Stimulated activated CD4-positive, alpha-beta T cell treated with anti-CD3 and anti-CD28 coated beads, Interleukin-15, amount 100 ng/mL, for 1 hour (primary cell): Measurements from ENCODE around the gene FAM170A.

Source experiments
- DNase-seq, 2 donors: peaks; one replicate each; pipeline ENCODE4 v3.0.0-alpha.2; 2020; ENCODE audit warnings: low read depth in 1 of 2, low spot score in 1 of 2

Gene FAM170A, protein sequence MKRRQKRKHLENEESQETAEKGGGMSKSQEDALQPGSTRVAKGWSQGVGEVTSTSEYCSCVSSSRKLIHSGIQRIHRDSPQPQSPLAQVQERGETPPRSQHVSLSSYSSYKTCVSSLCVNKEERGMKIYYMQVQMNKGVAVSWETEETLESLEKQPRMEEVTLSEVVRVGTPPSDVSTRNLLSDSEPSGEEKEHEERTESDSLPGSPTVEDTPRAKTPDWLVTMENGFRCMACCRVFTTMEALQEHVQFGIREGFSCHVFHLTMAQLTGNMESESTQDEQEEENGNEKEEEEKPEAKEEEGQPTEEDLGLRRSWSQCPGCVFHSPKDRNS

DNA sequence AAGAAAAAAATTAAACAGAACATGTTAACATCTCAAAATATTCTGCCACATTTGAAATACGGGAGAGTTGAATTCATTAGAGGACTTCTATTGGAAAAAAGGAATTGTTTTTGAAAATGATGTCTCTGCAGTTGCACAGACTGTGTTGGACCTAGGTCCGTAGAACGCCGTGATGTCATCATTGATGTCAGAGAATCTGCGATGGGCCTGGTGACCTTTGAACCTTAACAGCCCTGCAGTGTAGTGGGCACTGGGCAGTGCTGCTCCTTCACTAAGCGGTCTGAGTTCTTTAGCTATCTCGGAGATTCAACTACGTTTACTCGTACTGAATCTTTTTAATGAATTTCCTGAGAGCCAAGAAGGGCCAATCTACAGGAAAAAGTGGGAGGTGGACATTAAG lies at the start of gene FAM170A:
Gene FAM170A, plus strand, starts transcription at position 220 of the 400 bp plus-strand sequence. CDS start 211 bp downstream, outside the sequence.
- no peak for DNase-seq

DNA sequence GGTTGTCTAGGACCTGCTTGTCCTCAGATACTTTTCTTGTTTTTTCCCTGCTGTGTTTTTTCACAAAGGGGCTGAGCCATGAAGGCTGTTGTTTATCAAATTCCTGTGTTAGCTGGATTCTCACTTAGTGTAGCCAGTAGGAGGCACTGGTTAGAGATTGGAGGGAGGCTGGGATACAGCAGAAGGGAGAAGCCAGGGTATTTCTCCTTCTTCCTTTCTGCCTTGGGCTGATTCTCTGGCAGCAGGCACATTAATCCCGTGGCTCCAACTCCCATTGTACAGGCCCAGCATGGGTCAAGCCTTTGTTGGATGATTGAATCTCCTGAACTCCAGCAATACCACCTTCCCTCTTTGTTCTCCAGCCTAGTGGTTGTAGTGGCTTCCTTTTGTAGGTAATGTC lies 46.4 kb upstream of the FAM170A start:
- no peak for DNase-seq

DNA sequence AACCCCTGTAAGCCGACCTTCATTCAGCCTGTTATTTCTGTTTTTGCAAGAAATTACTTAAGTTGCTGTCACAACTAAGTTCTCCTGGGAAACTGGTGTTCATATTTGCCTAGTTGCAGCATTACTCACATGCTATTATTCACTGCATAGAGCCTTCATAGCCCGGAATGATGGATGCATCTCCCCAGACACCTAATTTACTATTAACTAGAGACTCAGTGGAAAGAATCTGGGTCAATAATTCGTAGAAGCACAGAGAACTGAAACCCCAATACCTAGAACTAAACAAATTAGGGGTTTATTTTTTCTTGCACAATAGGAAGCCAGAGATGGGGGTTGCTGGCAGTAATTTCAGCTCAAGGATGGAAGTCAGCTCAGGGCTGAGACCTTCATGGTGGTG lies 45.7 kb upstream of the FAM170A start:
- DNase-seq, result no peak

DNA sequence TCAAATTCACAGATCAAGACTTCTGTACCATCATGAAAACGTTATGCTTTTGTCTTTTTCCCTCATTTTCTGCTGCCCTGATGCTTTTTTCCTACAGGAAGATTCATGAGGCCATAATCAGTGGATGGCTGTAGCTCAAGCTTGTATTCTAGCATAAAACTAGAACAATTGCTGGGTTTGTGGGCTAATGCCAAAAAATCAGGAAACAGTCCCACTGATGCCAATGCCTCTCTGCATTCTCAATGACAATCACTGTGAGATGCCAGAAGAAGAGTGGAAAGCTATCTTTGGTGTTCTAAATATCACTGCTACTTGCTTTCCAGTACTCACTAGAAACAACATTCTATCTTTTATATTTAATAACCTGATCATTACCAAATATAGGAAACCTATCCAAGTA lies 33.3 kb upstream of the FAM170A start:
- DNase-seq, result no peak

DNA sequence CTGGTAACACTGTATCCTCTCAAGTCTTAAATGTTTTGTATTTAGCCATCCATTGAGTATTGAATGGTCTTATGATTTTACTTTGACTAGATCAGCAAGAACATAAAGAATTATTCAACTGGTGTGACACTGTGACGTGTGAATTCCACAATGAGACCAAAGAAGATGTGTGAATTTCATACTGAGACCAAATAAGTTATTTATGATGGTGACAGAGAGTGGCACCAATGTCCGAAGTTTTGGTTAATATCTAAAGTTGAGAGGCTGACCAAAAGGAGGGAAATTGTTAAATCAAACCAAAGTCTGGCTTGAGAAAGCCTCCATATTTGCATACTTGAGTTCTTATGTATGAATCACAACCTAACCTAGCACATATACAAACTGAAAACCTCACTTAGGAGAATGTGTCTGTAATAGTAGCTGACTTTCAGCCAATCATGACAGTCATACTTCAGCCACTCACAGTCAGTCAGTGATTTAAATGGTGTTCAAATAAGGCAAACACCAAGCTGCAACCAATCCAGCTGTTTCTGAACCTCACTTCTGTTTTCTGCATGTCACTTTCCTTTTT lies 31.5 kb upstream of the FAM170A start:
- no peak for DNase-seq

DNA sequence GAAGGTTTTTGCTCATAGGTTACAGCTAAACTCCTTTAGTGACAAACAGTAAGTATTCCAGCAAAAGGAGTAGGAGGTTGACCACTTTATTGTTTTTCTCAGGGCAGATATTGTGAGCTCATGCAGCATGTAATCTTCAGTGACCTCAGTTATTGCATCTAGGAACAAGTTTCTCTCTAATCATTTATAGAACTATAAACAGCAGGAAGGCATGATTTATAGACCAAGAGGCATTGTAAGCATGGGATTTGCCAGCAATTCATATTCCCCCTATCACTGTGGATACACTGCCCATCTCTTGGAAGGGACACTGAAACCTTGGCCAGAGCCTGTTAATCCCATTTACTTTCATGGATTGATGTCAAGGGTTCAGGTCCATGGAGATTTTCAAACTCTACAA lies 15.4 kb upstream of the FAM170A start:
- no peak for DNase-seq

DNA sequence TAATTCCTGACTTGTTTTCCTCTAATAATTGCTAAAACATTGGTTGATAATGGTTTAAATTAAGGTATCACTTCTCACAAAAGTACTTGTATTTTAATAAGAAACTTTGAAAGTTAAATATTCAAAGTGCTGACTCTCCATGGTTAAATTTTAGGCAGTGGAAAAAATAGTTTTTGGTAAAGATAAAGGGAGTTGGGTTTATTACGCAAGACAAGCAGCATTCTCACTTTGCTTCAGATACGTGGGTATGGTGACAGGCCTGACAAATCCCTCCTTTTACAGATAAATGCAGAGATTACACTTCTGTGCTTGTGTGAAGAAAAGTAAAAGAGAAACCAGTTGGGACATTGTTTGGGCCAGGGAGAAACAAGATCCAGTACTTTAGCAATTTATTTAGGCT lies 14.5 kb upstream of the FAM170A start:
- DNase-seq, result no peak

DNA sequence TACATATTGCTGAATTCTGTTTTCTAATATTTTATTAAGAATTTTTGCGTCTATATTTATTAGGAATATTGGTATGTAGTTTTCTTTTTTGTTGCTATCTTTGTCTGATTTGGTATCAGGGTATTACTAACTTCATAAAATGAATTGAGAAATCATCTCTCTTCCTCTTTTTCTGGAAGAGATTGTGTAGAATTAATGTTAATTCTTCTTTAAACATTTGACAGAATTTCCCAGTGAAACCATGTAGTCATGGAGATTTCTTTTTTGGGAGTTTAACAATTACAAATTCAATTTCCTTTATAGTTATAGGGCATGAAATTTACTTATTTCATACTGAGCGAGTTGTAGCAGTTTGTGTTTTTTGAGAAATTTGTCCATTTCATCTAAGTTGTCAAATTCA lies 3.3 kb upstream of the FAM170A start:
- no peak for DNase-seq

DNA sequence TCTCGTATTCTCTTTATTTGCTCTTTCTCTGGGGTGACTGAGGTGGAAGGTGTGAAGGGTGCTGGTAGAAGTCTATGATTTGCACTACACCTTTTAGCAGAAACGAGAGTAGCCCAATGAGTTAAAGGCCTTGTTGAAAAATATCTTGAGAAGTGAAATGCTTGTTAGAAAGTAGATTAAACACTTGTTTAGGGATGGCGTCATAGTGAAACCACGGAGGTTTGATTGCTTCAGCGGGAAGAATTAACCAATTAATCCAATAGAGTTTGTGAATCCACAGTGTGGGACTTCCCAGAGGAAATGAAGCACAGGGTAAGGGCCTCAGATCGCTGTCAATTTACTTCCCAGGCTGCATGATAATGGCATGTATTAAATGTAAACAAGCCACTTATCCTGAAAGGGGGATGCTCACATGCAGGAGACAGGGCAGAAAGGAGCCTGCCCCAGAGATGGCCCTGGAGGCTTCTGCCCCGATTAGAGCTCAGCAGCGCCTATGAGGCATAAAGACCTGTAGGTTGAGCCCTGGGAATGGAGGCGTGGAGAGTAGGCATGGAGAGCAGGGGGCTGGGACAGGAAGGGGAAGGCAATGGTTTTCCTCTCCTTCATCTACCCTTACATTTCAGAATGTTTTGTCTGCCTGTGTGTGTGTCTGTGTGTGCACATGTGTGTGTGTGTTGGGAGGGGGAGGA lies 1.5 kb downstream of the FAM170A start:
- no peak for DNase-seq

DNA sequence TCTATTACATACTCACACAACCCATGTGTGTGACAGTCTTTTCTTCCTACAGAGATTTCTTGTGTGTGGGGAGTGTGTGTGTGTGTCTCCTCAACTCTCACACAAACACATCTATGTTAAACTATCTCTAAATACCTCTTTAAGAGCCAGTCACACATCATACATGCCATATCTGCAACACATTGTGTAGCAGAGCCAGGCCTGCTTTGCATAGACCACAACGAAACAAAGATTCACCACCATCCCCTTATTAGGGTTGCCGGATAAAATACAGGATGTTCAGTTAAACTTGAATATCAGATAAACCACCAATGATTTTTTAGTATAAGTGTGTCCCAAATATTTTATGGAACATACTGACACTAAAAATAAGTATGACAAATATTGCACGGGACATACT lies 2.3 kb downstream of the FAM170A start:
- DNase-seq, result no peak

DNA sequence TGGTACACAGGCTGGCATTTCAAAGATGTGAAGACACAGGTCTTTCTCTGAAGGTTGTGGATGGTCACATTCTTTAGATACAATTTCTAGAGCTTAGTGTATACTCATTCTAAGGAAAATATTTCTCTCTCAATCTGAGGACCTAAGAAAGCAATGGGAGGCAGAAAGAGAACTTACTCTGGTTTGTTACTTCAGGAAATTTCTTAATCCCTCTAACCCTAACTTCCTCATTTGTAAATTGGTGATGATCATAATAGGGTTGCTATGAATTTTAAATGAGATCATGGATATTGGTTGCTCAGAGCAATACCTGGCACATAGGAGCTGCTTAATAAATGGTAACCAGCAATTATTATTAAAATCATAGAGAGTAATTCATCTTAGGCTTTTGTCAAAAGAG lies 22.1 kb downstream of the FAM170A start:
- no peak for DNase-seq

DNA sequence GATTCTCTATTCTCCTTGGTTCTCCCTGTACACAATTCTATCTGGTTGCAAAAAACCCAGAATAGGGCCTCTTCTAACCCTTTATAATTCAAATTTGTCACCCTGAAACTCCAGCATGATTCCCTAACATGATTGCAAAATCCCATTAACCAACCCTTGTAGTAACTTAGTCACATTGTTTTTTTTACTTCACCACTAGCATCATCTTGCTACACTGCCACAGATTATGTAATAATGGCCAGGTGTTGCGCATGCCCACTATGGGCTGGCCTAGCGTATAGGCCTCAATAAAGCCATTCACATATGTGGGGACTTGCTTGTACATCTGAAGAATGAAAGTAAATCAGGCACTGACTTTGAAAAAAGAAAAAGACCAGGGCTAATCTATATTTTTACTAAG lies 25.7 kb downstream of the FAM170A start:
- no peak for DNase-seq

DNA sequence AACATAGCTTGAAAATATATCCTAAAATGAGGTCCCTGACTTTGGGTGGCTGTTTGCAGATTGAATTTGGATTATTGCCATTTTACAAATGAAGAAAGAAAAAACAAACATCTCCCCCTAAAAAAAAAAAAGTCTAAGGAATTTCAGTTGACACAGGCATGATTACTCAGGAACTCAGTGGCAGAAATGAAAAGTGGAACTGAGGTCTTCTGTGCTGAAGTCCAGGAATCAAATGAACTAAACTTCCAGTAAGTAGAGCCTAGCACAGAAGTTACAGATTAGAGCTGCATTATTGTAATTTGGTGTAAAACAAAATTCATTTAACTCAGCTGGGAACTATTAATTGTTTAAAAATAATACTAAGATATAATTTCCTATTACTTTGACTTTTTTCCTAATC lies 26.7 kb downstream of the FAM170A start:
- no peak for DNase-seq

DNA sequence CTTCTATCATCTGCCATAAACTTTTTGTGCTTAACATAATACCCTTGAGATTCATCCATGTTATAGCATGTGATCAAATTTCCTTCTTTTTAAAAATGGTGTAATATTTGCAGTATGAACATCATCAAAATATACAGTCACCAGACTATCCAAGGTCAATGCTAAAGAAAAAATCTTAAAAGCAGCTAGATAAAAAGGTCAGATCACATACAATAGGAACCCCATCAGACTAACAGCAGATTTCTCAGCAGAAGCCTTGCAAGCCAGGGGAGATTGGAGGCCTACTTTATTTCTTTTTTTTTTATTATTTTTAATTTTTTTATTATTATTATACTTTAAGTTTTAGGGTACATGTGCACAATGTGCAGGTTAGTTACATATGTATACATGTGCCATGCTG lies 37.2 kb downstream of the FAM170A start:
- DNase-seq, result no peak

DNA sequence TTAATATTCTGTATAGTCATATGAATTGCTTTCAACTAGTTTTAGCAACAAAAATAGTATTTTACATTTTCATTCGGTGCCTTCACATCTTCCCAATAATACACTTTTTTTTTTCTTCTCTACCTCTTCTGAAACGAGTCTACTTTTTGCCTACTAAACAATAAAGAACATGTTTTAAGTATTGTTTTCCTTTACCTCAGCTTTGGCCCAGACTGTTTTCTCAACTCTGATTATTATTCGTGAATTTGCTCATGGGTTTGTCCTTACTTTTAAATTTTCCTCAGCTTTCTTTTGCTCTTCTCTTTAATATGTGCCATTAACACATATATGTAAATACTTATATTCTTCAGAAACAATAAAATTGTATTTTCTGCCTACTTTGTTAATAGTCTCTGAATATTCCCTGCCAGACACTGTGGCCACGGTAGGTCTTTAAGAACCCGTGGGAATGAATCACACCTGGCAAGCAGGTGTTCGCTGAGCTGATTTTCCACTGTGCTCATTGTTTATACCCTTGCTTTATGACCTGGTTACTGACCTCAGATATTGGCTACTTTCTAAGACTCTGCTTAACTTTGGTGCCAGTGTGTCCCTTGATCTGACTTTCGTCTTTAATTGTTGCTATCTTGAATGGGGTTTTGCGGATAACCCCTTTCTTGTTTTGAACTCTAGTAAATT lies 49.1 kb downstream of the FAM170A start:
- no peak for DNase-seq

DNA sequence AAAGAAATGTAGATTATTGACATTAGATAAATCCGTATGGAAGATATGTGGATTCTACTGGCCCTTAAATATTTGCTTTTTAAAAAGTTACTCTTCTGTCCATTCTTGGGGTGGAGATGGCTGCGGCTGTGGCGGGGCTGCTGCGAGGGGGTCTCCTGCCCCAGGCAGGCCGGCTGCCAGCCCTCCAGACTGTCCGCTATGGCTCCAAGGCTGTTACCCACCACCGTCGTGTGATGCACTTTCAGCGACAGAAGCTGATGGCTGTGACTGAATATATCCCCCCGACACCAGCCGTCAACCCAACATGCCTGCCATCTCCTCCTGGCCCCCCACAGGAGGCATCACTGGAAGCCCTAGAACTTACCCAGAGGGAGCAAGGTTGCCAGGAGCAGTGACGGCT lies 50.7 kb downstream of the FAM170A start:
- no peak for DNase-seq

DNA sequence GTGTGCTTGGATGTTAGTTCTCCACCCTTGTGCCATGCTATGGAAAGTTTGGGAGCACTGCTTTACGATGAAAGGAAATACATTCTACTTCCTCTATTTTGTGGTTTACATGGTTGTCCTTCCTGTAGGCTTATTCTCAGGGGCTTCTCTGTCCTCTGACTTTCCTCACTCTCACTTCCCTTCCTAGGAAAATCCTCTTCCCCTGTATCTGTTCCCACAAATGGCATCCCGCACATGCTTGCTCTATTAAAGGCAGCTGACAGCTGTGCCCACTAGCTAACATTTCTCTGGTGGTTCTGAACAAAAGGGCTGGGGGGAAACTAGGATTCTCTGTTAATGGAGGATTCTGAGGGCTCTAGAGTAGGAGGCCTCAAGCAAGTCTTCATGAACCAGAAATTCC lies 52.4 kb downstream of the FAM170A start:
- no peak for DNase-seq

DNA sequence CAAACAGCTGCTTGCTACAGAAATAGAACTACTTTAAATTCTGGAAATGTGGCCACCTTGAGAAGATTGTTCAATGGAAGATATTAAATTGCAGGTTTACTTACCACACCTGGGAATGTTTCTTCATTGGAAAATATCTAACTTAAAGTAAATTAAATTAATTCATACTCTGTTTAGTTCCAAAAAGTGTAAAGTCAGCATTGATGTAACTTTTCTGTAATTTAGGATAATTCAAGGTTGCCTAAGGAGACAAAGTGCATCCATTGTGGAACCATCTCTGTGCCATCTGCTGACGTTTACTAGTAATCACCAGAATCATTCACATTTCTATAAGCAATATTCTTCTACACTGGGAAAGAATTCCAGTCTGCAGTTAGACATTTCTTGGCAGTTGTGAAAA lies 53.0 kb downstream of the FAM170A start:
- DNase-seq, result no peak
